ENCODE results near the gene TMEM231. TPM values are rescaled to one million over a fixed set of nuclear protein-coding genes. Genes with fewer than 3 reads are reported as not detected.
"Not testable (repeated sequence)": the region's sequence is repeated elsewhere in the genome, so short reads cannot be mapped to it uniquely, and the experiment has no call there.

Gene TMEM231
- total RNA-seq, 4 donors from 2014 or later, result 3.6 to 22.2 (median 10.9) TPM

DNA sequence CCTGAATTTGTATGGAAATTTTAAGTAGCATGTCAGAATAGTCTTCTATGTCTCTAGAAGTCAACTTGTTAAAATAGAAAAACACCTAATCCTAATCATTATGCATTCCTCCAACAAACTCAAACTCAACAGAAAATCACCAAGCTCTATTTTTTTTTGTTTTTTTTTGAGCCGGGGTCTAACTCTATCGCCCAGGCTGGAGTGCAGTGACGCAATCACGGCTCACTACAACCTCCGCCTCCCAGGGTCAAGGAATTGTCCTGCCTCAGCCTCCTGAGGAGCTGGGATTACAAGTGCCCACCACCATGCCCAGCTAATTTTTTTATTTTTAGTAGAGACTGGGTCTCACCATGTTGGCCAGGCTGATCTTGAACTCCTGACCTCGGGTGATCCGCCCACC, 9.8 kb downstream of the TMEM231 start:
- H3K27ac ChIP-seq, result no peak overlapping the region
- no peaks in the 10 kb centered on the region for H3K27me3 ChIP-seq
- H3K9me3 ChIP-seq, result no peaks in the 10 kb centered on the region
- intact Hi-C loops (cut with DNase I), result no loop called here
- H3K36me3 ChIP-seq, result no peaks in the 10 kb centered on the region
- no peaks in the 10 kb centered on the region for H3K4me1 ChIP-seq
- DNase-seq, result no peak
- TF ChIP-seq, protein P1, sequence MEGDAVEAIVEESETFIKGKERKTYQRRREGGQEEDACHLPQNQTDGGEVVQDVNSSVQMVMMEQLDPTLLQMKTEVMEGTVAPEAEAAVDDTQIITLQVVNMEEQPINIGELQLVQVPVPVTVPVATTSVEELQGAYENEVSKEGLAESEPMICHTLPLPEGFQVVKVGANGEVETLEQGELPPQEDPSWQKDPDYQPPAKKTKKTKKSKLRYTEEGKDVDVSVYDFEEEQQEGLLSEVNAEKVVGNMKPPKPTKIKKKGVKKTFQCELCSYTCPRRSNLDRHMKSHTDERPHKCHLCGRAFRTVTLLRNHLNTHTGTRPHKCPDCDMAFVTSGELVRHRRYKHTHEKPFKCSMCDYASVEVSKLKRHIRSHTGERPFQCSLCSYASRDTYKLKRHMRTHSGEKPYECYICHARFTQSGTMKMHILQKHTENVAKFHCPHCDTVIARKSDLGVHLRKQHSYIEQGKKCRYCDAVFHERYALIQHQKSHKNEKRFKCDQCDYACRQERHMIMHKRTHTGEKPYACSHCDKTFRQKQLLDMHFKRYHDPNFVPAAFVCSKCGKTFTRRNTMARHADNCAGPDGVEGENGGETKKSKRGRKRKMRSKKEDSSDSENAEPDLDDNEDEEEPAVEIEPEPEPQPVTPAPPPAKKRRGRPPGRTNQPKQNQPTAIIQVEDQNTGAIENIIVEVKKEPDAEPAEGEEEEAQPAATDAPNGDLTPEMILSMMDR (IDR thresholded peaks at IDR 0.05), result no peak
- TF ChIP-seq POLR2A (IDR thresholded peaks at IDR 0.05), result no peak
- WGBS, 2 donors, result 94 to 96% methylated on average over 7 of the region's 7 CpGs
- no peak overlapping the region for H3K4me3 ChIP-seq (replicated peaks in 1 of 3)

DNA sequence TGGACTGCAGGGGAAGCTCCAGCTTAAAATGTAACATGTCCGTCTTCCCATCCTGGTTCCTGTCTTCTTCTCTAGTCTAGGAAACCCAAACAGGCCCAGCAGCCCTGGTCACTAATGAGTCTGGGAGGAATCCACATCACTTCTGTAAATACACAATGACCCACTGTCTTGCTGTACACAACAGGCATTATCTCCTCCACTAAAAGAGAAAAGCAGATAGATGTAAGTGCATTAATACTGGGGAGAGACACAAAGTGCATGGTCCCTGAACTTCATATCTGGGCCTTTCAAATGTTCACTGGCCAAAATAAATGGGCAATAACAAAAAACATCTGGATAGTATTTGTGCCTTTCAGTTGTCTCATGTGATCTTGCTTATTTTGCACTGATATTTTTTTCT, 10.2 kb downstream of the TMEM231 start:
- H3K27ac ChIP-seq; H3K27me3 ChIP-seq; H3K4me1 ChIP-seq; H3K36me3 ChIP-seq; intact Hi-C loops (cut with DNase I); H3K4me3 ChIP-seq (replicated peaks in 1 of 3); H3K9me3 ChIP-seq; DNase-seq: not testable (repeated sequence)
- WGBS, 2 donors, result no CpG with 5 or more reads among the region's 1 CpG

DNA sequence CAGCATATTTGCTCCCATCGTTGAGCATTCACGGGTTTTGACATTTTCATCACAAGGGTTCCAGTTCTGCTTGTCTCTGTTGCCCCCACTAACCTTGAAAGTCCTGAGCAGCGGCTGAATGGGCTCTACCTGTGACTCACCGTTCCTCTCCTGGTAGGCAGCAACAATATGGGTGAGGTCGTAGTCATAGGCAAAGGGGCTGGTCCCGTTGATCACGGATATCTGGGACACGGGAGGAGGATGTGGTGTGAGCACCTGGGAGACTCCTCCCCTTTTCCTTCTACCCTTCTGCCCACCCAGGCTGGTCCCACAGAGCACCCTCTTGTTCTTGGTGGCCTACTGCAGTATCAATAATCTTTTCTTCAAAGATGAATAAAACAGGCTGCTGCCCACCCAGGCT, 13.6 kb downstream of the TMEM231 start:
- DNase-seq; H3K4me1 ChIP-seq; H3K27me3 ChIP-seq; H3K36me3 ChIP-seq; H3K9me3 ChIP-seq; intact Hi-C loops (cut with DNase I); H3K4me3 ChIP-seq (replicated peaks in 1 of 3); H3K27ac ChIP-seq: not testable (repeated sequence)
- WGBS, 2 donors, result 92 to 96% methylated on average over 8 of the region's 8 CpGs

DNA sequence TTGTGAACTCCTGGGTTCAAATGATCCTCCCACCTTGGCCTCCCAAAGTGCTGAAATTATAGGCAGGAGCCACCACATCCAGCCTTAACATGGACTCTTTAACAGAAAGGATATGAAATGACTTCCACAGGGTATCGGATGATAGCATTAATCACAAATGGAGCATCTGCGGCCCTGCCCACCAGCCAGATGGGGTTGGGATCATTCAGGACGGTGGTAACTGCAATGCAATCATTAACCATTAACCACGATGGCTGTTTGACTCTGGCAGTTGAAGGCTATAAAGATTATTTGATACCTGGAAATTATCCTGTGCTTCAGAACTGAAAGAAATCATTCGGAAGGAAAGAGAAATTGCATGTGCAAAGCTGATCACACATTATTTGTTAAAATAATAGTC, 14.8 kb downstream of the TMEM231 start:
- no peak overlapping the region for H3K4me3 ChIP-seq (replicated peaks in 1 of 3)
- TF ChIP-seq, protein P1 (IDR thresholded peaks at IDR 0.05), result no peak
- no peak for TF ChIP-seq POLR2A (IDR thresholded peaks at IDR 0.05)
- H3K36me3 ChIP-seq, result no peaks in the 10 kb centered on the region
- intact Hi-C loops (cut with DNase I), result no loop called here
- no peaks in the 10 kb centered on the region for H3K27me3 ChIP-seq
- H3K27ac ChIP-seq, result no peak overlapping the region
- no peaks in the 10 kb centered on the region for H3K4me1 ChIP-seq
- H3K9me3 ChIP-seq, result no peaks in the 10 kb centered on the region
- no peak for DNase-seq
- WGBS, 2 donors, result 89 to 96% methylated on average over 5 of the region's 5 CpGs

DNA sequence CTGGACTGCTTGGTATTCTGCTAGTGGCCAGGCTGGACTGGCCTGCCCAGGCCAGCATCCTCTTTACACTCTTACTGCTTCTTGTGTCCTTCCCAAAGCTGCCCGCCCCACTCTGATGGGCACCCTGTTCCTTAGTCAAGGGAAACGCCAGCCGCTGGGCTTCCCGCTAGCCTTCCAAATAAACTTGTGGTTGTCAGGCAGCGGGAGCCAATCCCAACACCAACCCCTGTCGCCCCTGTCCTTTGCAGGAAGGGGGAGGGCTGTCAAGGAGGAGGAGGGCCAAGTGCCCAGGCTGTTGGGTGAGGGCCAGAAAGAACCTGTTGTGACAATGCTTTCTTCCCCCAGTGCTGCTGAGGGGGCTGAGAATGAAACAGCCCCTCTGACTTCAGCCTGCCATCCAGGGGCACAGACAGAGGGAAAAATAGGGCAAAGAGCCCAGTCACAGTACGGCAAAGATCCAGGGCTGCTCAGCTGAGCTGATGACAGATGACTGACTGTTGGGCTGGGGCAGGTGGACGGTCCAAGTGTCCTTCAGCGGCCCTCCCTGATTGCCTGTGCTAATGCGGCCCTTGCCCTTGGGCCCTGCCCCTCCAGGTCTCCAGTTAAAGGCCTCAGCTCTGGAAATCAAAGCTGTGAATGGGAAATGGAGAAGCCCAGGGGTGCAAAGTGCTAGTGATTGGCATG, 17.0 kb downstream of the TMEM231 start:
- H3K36me3 ChIP-seq; H3K4me3 ChIP-seq (replicated peaks in 1 of 3); H3K27ac ChIP-seq; H3K4me1 ChIP-seq; intact Hi-C loops (cut with DNase I); H3K9me3 ChIP-seq; H3K27me3 ChIP-seq: not testable (repeated sequence)
- DNase-seq, result peak in 1 of 2 donors; percentile 6
- 38 to 100% methylated on average over 1 to 8 of the region's 10 CpGs for WGBS, 2 donors

DNA sequence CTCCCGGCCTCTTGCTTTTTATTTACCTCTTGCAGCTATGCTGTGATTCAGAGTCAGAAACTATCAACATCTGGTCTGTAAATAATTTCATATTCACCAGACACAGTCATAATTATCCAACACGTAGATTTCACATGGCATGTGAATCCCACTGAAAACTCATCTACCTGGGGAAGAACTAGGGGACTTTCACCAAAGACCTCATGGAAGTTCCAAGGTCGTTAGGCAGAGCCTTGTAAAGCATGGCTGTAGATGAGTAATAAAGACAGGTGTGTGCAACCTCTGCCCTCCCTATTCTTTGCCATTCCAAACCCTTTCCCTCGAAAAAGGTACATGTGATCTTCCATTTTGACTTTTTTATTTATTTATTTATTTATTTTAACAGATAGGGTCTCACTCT, 18.3 kb downstream of the TMEM231 start:
- DNase-seq, result no peak
- Histone ChIP-seq H3K36me3 (no peaks in the 10 kb centered on the region), H3K27ac (no peak overlapping the region), H3K27me3 (no peaks in the 10 kb centered on the region), H3K4me3 (replicated peaks in 1 of 3) (no peak overlapping the region), H3K4me1 (no peaks in the 10 kb centered on the region), H3K9me3 (no peaks in the 10 kb centered on the region)
- intact Hi-C loops (cut with DNase I), result no loop called here
- WGBS, 2 donors, result 91 to 92% methylated on average over 4 of the region's 4 CpGs
- TF ChIP-seq, protein P1 (IDR thresholded peaks at IDR 0.05), result no peak
- TF ChIP-seq POLR2A (IDR thresholded peaks at IDR 0.05), result no peak

DNA sequence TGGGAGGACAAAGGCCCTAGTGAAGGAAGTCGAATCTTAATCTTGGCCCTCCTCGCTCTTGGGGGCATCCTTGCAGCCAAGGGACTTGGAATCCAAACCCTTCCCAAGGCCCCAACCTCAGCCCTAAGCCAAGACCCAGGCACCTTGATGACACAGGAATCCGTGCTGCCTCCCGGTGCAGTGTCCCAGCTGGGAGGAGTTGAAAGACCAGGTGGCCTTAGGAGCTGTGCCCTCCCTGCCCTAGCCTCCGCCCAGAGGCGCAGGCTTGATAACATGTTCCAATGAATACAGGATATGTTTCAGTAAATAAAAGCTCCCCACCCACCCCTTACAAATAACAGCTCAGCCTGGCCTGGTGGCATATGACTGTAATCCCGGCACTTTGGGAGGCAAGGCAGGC, 20.2 kb downstream of the TMEM231 start, which contains the start of gene CHST5:
CHST5 (minus strand) TSS at position 208 of the 400 bp plus-strand sequence. CDS start 5,724 bp downstream, outside the sequence.
- Histone ChIP-seq H3K9me3 (no peaks in the 10 kb centered on the region), H3K27ac (no peak within 1 kb of the TSS), H3K27me3 (no peaks in the 10 kb centered on the region), H3K36me3 (no peaks in the 10 kb centered on the region), H3K4me3 (replicated peaks in 1 of 3) (no peak within 1 kb of the TSS), H3K4me1 (no peaks in the 10 kb centered on the region)
- WGBS, 2 donors, result 91 to 97% methylated on average over 6 to 7 of the region's 7 CpGs
- no peak for DNase-seq
- intact Hi-C loops (cut with DNase I), result no loop called here
- TF ChIP-seq, protein P1 (IDR thresholded peaks at IDR 0.05), result no peak
- TF ChIP-seq POLR2A (IDR thresholded peaks at IDR 0.05), result no peak
